ENCODE measurements around the gene TOX2.

Gene TOX2

GRCh38 chr20:44018942-44019637 lies 104.4 kb downstream of the TOX2 start:
- H3K36me3 Mint-ChIP-seq (ENCODE audit: low read depth), result no peaks in the 10 kb centered on the region
- no peak for DNase-seq (ENCODE audit: low spot score)
- no peaks in the 10 kb centered on the region for H3K9me3 Mint-ChIP-seq
- H3K27me3 Mint-ChIP-seq (ENCODE audit: low read depth), result peaks cover 73% of the 10 kb centered on the region
- H3K4me3 Mint-ChIP-seq, result peak overlapping the region; percentile 56
- H3K4me1 Mint-ChIP-seq (ENCODE audit: low read depth), result peaks cover 42% of the 10 kb centered on the region
- no peak overlapping the region for H3K27ac Mint-ChIP-seq

- H3K36me3 Mint-ChIP-seq (ENCODE audit: low read depth), result no peaks in the 10 kb centered on the region
- peak overlapping the region; percentile 21 for H3K27ac Mint-ChIP-seq
- peak; percentile 55 for DNase-seq (ENCODE audit: low spot score)
- H3K9me3 Mint-ChIP-seq, result no peaks in the 10 kb centered on the region
- peak overlapping the region; percentile 56 for H3K4me3 Mint-ChIP-seq
- H3K4me1 Mint-ChIP-seq (ENCODE audit: low read depth), result peaks cover 43% of the 10 kb centered on the region
- H3K27me3 Mint-ChIP-seq (ENCODE audit: low read depth), result peaks cover 72% of the 10 kb centered on the region
Observed at GRCh38 chr20:44019638-44020335, 105.1 kb downstream of the TOX2 start.

- H3K27ac Mint-ChIP-seq, result no peak overlapping the region
Observed at GRCh38 chr20:44020406-44021148, 105.9 kb downstream of the TOX2 start.

GRCh38 chr20:44021186-44021585 lies 106.5 kb downstream of the TOX2 start:
- peaks cover 74% of the 10 kb centered on the region for H3K27me3 Mint-ChIP-seq (ENCODE audit: low read depth)
- H3K27ac Mint-ChIP-seq, result no peak overlapping the region
- no peaks in the 10 kb centered on the region for H3K36me3 Mint-ChIP-seq (ENCODE audit: low read depth)
- no peaks in the 10 kb centered on the region for H3K9me3 Mint-ChIP-seq
- H3K4me1 Mint-ChIP-seq (ENCODE audit: low read depth), result peaks cover 43% of the 10 kb centered on the region
- DNase-seq (ENCODE audit: low spot score), result no peak
- no peak overlapping the region for H3K4me3 Mint-ChIP-seq

More at GRCh38 chr20:44020406-44021148, 105.9 kb downstream of the TOX2 start:
- Mint-ChIP-seq H3K4me1 (ENCODE audit: low read depth) (peaks cover 43% of the 10 kb centered on the region), H3K27me3 (ENCODE audit: low read depth) (peaks cover 74% of the 10 kb centered on the region), H3K36me3 (ENCODE audit: low read depth) (no peaks in the 10 kb centered on the region), H3K9me3 (no peaks in the 10 kb centered on the region), H3K4me3 (peak overlapping the region; percentile 56)
- DNase-seq (ENCODE audit: low spot score), result no peak

- Mint-ChIP-seq H3K36me3 (ENCODE audit: low read depth) (no peaks in the 10 kb centered on the region), H3K9me3 (no peaks in the 10 kb centered on the region), H3K4me3 (no peak overlapping the region), H3K27me3 (ENCODE audit: low read depth) (peaks cover 71% of the 10 kb centered on the region), H3K27ac (no peak overlapping the region), H3K4me1 (ENCODE audit: low read depth) (peaks cover 43% of the 10 kb centered on the region)
- DNase-seq (ENCODE audit: low spot score), result no peak
Observed at GRCh38 chr20:44021900-44022299, 107.2 kb downstream of the TOX2 start.

GRCh38 chr20:44022464-44022863 lies 107.8 kb downstream of the TOX2 start:
- Mint-ChIP-seq H3K9me3 (no peaks in the 10 kb centered on the region), H3K4me1 (ENCODE audit: low read depth) (peaks cover 43% of the 10 kb centered on the region), H3K27ac (no peak overlapping the region), H3K27me3 (ENCODE audit: low read depth) (peaks cover 69% of the 10 kb centered on the region), H3K4me3 (no peak overlapping the region), H3K36me3 (ENCODE audit: low read depth) (no peaks in the 10 kb centered on the region)
- no peak for DNase-seq (ENCODE audit: low spot score)

GRCh38 chr20:44023515-44024371 lies 109.1 kb downstream of the TOX2 start:
- peaks cover 45% of the 10 kb centered on the region for H3K4me1 Mint-ChIP-seq (ENCODE audit: low read depth)
- no peak for DNase-seq (ENCODE audit: low spot score)
- H3K27ac Mint-ChIP-seq, result no peak overlapping the region
- no peaks in the 10 kb centered on the region for H3K36me3 Mint-ChIP-seq (ENCODE audit: low read depth)
- no peaks in the 10 kb centered on the region for H3K9me3 Mint-ChIP-seq
- peaks cover 67% of the 10 kb centered on the region for H3K27me3 Mint-ChIP-seq (ENCODE audit: low read depth)
- H3K4me3 Mint-ChIP-seq, result no peak overlapping the region

- H3K36me3 Mint-ChIP-seq (ENCODE audit: low read depth), result peaks cover 2% of the 10 kb centered on the region
Observed at GRCh38 chr20:44024820-44025580, 110.3 kb downstream of the TOX2 start.

GRCh38 chr20:44025756-44026155 lies 111.1 kb downstream of the TOX2 start:
- H3K4me1 Mint-ChIP-seq (ENCODE audit: low read depth), result peaks cover 48% of the 10 kb centered on the region
- H3K27ac Mint-ChIP-seq, result no peak overlapping the region
- no peak overlapping the region for H3K4me3 Mint-ChIP-seq
- peaks cover 76% of the 10 kb centered on the region for H3K27me3 Mint-ChIP-seq (ENCODE audit: low read depth)
- H3K9me3 Mint-ChIP-seq, result peaks cover 7% of the 10 kb centered on the region
- peaks cover 4% of the 10 kb centered on the region for H3K36me3 Mint-ChIP-seq (ENCODE audit: low read depth)
- no peak for DNase-seq (ENCODE audit: low spot score)

More at GRCh38 chr20:44024820-44025580, 110.3 kb downstream of the TOX2 start:
- Mint-ChIP-seq H3K4me3 (no peak overlapping the region), H3K4me1 (ENCODE audit: low read depth) (peaks cover 44% of the 10 kb centered on the region), H3K9me3 (peaks cover 2% of the 10 kb centered on the region), H3K27me3 (ENCODE audit: low read depth) (peaks cover 72% of the 10 kb centered on the region), H3K27ac (no peak overlapping the region)
- DNase-seq (ENCODE audit: low spot score), result no peak

- H3K27ac Mint-ChIP-seq, result no peak overlapping the region
- H3K4me1 Mint-ChIP-seq (ENCODE audit: low read depth), result peaks cover 46% of the 10 kb centered on the region
- no peak for DNase-seq (ENCODE audit: low spot score)
- peaks cover 9% of the 10 kb centered on the region for H3K9me3 Mint-ChIP-seq
- H3K27me3 Mint-ChIP-seq (ENCODE audit: low read depth), result peaks cover 69% of the 10 kb centered on the region
- no peak overlapping the region for H3K4me3 Mint-ChIP-seq
- peaks cover 7% of the 10 kb centered on the region for H3K36me3 Mint-ChIP-seq (ENCODE audit: low read depth)
Observed at GRCh38 chr20:44026647-44027342, 112.1 kb downstream of the TOX2 start.

- H3K36me3 Mint-ChIP-seq (ENCODE audit: low read depth), result peaks cover 9% of the 10 kb centered on the region
Observed at GRCh38 chr20:44027343-44028002, 112.8 kb downstream of the TOX2 start.

More at GRCh38 chr20:44027343-44028002, 112.8 kb downstream of the TOX2 start:
- DNase-seq (ENCODE audit: low spot score), result no peak
- Mint-ChIP-seq H3K4me1 (ENCODE audit: low read depth) (peaks cover 51% of the 10 kb centered on the region), H3K9me3 (peaks cover 9% of the 10 kb centered on the region), H3K27me3 (ENCODE audit: low read depth) (peaks cover 70% of the 10 kb centered on the region), H3K27ac (no peak overlapping the region), H3K4me3 (peak overlapping the region; percentile 24)
